Glutamatergic neuron (in vitro differentiated cells): ENCODE data around the gene OXNAD1. TPM values are rescaled to one million over a fixed set of nuclear protein-coding genes. Genes with fewer than 3 reads are reported as not detected.

ENCODE experiments used
- DNase-seq: peaks from one replicate; pipeline ENCODE4 v3.0.0; 2022
- H3K27ac Mint-ChIP-seq: one replicate; pipeline ENCODE4 v1.8.0; 2020; ENCODE audit warnings: mild to moderate bottlenecking, mixed read lengths, inconsistent platforms; ENCODE audit not compliant: unreplicated experiment
- H3K27me3 Mint-ChIP-seq: one replicate; pipeline ENCODE4 v1.8.0; 2020; ENCODE audit warnings: mild to moderate bottlenecking, moderate library complexity, mixed read lengths, inconsistent platforms; ENCODE audit not compliant: unreplicated experiment
- H3K36me3 Mint-ChIP-seq: one replicate; pipeline ENCODE4 v1.8.0; 2020; ENCODE audit warnings: mild to moderate bottlenecking, mixed read lengths, inconsistent platforms; ENCODE audit not compliant: unreplicated experiment
- H3K4me1 Mint-ChIP-seq: one replicate; pipeline ENCODE4 v1.8.0; 2020; ENCODE audit warnings: mild to moderate bottlenecking, low read depth, mixed read lengths, inconsistent platforms; ENCODE audit not compliant: unreplicated experiment
- H3K4me3 Mint-ChIP-seq: one replicate; pipeline ENCODE4 v1.8.0; 2020; ENCODE audit warnings: mild to moderate bottlenecking, mixed read lengths, inconsistent platforms; ENCODE audit not compliant: unreplicated experiment
- H3K9me3 Mint-ChIP-seq: one replicate; pipeline ENCODE4 v1.8.0; 2020; ENCODE audit warnings: mild to moderate bottlenecking, moderate library complexity, mixed read lengths, inconsistent platforms; ENCODE audit not compliant: unreplicated experiment
- total RNA-seq: library from RNA; stranded (reverse); fragmentation: NEBNext Ultra II Directional; extraction: Animal tissue kit (Norgen Biotek cat#: 25700); gene quantifications from one replicate; pipeline ENCODE4 v1.2.1, GENCODE V29; 2021; ENCODE audit not compliant: unreplicated experiment
- TF ChIP-seq, protein P1 (sequence below): fragments of 200-600 bp; sonication (generic); IDR thresholded peaks from one replicate; pipeline ENCODE4 v1.5.0; 2021; ENCODE audit not compliant: partially characterized antibody, unreplicated experiment

OXNAD1 gene
- total RNA-seq, 1 donor from 2014 or later: 14.6 TPM

DNA sequence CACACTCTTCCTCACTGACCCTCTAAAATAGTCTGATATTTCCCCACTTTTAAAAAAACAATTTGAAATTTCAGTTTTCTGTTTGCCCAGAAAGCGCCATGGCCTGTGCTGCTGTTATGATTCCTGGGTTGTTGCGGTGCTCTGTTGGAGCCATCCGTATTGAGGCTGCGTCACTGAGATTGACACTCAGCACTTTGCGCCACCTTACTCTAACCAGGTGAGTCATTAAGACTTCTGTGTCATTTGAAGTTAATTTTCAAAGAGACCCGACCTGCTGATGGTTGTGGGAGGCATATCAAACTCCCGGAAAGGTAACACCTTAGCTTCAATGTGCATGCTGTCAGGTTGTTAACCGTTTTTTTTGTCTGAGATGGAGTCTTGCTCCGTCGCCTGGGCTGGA is 5.8 kb downstream of the OXNAD1 start:
- no peak for DNase-seq
- Mint-ChIP-seq H3K4me1 (peaks cover 7% of the 10 kb centered on the region), H3K4me3 (no peak overlapping the region), H3K27ac (no peak overlapping the region), H3K9me3 (no peaks in the 10 kb centered on the region), H3K27me3 (no peaks in the 10 kb centered on the region), H3K36me3 (no peaks in the 10 kb centered on the region)
- TF ChIP-seq, protein P1, sequence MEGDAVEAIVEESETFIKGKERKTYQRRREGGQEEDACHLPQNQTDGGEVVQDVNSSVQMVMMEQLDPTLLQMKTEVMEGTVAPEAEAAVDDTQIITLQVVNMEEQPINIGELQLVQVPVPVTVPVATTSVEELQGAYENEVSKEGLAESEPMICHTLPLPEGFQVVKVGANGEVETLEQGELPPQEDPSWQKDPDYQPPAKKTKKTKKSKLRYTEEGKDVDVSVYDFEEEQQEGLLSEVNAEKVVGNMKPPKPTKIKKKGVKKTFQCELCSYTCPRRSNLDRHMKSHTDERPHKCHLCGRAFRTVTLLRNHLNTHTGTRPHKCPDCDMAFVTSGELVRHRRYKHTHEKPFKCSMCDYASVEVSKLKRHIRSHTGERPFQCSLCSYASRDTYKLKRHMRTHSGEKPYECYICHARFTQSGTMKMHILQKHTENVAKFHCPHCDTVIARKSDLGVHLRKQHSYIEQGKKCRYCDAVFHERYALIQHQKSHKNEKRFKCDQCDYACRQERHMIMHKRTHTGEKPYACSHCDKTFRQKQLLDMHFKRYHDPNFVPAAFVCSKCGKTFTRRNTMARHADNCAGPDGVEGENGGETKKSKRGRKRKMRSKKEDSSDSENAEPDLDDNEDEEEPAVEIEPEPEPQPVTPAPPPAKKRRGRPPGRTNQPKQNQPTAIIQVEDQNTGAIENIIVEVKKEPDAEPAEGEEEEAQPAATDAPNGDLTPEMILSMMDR: no peak

DNA sequence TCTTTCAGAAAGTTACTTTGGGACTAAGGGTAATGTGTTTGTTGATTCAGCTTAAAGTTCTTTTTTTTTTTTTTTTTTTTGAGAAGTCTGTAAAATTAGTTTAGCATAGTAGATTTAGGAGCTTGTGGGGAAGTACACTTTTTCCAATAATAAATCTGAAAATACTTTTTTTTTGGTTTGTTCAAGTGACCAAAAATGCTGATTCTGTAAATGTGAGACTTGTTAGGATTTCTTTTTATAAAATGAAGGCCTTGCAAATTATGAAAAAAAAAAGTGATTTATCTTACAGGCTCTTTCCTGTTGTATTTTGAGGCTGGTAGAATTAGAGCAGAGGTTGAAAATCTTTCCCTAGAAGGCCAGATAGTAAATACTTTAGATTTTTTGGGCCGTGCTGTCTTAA is 7.6 kb downstream of the OXNAD1 start:
- no peaks in the 10 kb centered on the region for H3K27me3 Mint-ChIP-seq
- no peaks in the 10 kb centered on the region for H3K9me3 Mint-ChIP-seq
- TF ChIP-seq, protein P1: no peak
- H3K4me1 Mint-ChIP-seq: no peaks in the 10 kb centered on the region
- no peak overlapping the region for H3K27ac Mint-ChIP-seq
- no peak for DNase-seq
- H3K36me3 Mint-ChIP-seq: no peaks in the 10 kb centered on the region
- no peak overlapping the region for H3K4me3 Mint-ChIP-seq

DNA sequence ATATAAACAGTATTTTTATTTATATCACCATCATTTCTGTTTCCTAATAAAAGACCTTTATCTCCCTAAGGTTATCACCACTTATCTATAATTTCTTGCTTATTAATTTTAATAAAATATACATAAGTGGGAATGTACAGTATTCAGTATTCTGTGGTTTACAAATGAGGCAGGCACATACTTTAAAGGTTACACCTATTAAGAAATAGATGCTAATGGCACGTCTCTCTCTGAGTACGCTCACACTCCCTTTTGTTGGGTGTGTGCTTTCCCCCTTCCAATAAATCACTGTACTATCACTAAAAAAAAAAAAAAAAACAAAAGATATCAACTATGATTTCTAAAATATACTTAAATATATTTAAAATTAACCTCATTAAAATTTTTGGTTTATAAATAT is 8.9 kb downstream of the OXNAD1 start:
- TF ChIP-seq, protein P1: no peak
- no peak for DNase-seq
- Mint-ChIP-seq H3K4me1 (no peaks in the 10 kb centered on the region), H3K27me3 (no peaks in the 10 kb centered on the region), H3K9me3 (no peaks in the 10 kb centered on the region), H3K36me3 (no peaks in the 10 kb centered on the region), H3K27ac (no peak overlapping the region), H3K4me3 (no peak overlapping the region)

DNA sequence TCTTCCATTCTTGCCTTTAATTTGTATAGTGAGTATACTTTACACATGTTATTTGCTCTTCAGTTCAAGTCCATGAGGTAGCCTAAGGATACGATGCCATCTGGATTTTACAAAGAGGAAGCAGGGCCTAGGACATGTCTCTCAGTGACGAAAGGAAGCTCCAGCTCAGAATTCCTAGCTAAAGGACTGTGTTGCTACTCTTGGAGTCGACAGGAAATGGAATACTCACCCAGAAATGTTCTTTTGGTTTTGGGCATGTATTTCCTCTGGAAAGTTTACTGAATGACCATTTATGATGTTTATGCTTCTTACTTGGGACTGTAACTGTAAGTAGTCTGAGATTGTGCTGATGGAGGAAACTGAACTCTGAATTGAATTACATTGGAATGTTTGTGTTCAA is 12.5 kb downstream of the OXNAD1 start:
- no peak for DNase-seq
- no peak overlapping the region for H3K27ac Mint-ChIP-seq

DNA sequence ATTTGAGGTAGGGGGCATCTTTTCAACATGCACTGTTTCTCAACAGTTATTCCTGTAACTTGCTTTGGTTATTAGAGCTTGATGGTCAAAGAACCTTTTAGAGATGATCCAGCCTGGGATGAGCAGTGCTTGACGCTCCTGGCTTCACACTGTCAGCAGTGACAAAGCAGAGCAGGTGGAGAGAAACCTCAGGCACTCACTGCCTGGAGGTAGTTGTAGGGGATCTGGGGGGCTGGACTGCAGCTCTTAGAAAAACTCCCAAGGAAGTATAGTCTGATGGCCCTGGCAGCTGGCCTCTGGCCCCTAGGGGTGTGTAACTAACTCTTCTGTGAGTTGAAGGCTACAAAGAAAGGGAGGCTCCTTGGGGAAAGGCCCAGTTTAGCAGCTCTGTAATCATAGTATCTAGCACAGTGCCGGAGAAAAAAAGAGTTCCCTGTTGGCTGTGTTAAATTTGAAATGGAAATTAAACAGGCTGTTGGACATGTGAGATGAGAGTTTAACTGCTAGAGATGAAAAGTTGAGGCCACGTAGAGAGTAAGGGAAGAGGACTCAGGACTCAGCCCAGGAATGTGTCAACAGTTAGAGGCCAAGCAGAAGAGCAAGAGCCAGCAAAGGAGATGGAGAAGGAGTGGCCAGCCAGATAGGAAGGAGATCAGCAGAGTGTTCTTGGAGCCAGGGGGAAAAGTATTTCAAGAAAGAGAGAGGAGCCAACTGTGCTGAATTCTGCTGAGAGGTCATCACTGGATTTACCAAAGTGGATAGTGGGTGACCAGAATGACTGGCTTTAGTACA is 14.2 kb downstream of the OXNAD1 start:
- peaks cover 2% of the 10 kb centered on the region for H3K27me3 Mint-ChIP-seq
- no peak for DNase-seq
- TF ChIP-seq, protein P1: no peak
- no peaks in the 10 kb centered on the region for H3K9me3 Mint-ChIP-seq
- H3K36me3 Mint-ChIP-seq: no peaks in the 10 kb centered on the region
- H3K4me1 Mint-ChIP-seq: no peaks in the 10 kb centered on the region
- no peak overlapping the region for H3K4me3 Mint-ChIP-seq
- H3K27ac Mint-ChIP-seq: no peak overlapping the region

More for the DNA sequence above, 12.5 kb downstream of the OXNAD1 start:
- Mint-ChIP-seq H3K4me3 (no peak overlapping the region), H3K36me3 (no peaks in the 10 kb centered on the region), H3K9me3 (no peaks in the 10 kb centered on the region), H3K4me1 (no peaks in the 10 kb centered on the region), H3K27me3 (no peaks in the 10 kb centered on the region)
- TF ChIP-seq, protein P1: no peak
